ENCODE measurements around the gene GRIFIN. TPM values are rescaled to one million over a fixed set of nuclear protein-coding genes. Genes with fewer than 3 reads are reported as not detected.

GRIFIN gene
- not detected for polyA plus RNA-seq

DNA sequence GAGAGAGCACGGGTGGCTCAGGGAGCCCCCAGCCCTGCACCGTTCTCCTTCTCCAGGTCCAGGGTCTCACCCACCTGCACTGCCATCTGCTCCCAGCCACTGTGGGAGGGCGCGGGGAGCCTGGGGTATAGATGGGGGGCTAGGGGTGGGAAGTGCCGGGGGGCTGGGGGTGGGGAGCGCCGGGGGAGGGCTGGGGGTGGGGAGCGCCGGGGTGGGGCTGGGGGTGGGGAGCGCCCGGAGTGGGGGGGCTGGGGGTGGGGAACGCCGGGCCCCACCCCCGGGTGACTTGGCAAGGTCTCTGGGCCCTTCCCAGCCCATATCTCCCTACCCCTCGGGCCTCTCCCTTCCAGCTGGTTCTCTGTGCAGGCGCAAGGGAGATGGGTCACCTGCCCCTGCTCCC, at the start of gene GRIFIN:
TSS of gene GRIFIN (minus strand) at position 101 of the 400 bp plus-strand sequence. CDS start at position 86, 15 bp downstream.
- Histone ChIP-seq H3K9me3 (ENCODE audit: control insufficient read depth in 2 of 2, insufficient read depth in 1 of 2, low read depth in 1 of 2, low read length in 1 of 2) (no peaks in the 10 kb centered on the region), H3K4me1 (ENCODE audit: control insufficient read depth in 2 of 2, insufficient read depth in 2 of 2, low read length in 1 of 2) (peaks cover 9 to 17% of the 10 kb centered on the region in 2 donors), H3K27me3 (ENCODE audit: control insufficient read depth in 1 of 2, insufficient read depth in 2 of 2, low read length in 2 of 2) (no peaks in the 10 kb centered on the region), H3K27ac (ENCODE audit: low read depth in 2 of 2, low read length in 1 of 2) (no peak within 1 kb of the TSS), H3K36me3 (ENCODE audit: control insufficient read depth in 2 of 2, insufficient read depth in 2 of 2, low read length in 1 of 2) (no peaks in the 10 kb centered on the region), H3K4me3 (ENCODE audit: low read depth in 1 of 2, low read length in 2 of 2) (no peak within 1 kb of the TSS)
- 59 to 76% methylated on average over 7 to 14 of the region's 16 CpGs for WGBS, 2 donors

GRCh38 chr7:2524808-2525657, 48.8 kb upstream of the GRIFIN start:
- Histone ChIP-seq H3K4me1 (ENCODE audit: control insufficient read depth in 2 of 2, insufficient read depth in 2 of 2, low read length in 1 of 2) (peaks cover 13 to 50% of the 10 kb centered on the region in 2 donors), H3K27me3 (ENCODE audit: control insufficient read depth in 1 of 2, insufficient read depth in 2 of 2, low read length in 2 of 2) (no peaks in the 10 kb centered on the region), H3K9me3 (ENCODE audit: control insufficient read depth in 2 of 2, insufficient read depth in 1 of 2, low read depth in 1 of 2, low read length in 1 of 2) (no peaks in the 10 kb centered on the region), H3K36me3 (ENCODE audit: control insufficient read depth in 2 of 2, insufficient read depth in 2 of 2, low read length in 1 of 2) (peaks cover 0 to 13% of the 10 kb centered on the region in 2 donors), H3K27ac (ENCODE audit: low read depth in 2 of 2, low read length in 1 of 2) (peak overlapping the region; percentile 16 to 65), H3K4me3 (ENCODE audit: low read depth in 1 of 2, low read length in 2 of 2) (no peak overlapping the region)
- 52 to 53% methylated on average over 41 to 53 of the region's 53 CpGs for WGBS, 2 donors

DNA sequence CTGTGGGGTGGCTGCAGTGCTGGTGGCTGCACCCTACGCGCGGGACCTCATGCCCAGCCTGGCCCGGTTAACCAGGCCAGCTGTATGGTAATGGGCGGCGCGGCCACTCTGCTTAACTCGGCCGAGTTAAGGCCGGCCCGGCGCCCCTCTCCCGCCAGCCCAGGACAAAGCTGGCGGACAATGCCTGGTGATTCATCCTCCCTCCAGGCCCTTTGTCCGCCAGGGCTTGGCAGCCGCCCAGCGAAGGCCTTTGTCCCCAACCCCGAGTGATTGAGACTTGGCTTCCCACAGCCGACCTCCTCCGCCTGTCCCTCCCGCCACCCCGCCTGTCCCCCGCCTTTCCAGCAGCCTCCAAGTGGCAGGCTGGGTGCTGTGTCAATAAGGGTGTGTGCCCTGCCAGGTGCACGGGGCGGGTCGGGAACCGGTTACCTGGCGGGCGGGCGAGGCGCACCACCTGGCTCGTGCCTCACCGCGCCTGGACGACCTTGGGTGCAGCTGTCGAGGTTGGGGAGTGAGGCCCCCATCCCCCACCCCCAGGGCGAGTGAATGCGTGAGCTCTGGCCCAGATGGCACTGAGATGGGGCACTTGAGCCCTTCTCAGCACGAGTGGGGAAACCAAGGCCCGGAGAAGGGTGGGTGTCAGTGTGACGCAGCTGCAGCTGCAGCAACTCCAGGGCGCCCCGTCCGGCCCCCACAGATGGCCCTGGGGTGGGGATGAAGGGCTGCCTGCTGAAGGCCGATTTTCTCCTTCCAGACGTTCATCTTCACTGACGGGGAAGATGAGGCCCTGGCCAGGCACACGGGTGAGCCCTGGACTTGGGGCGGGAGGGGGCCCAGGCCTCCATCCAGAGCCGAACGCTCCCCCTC, 48.0 kb upstream of the GRIFIN start:
- H3K27ac ChIP-seq (ENCODE audit: low read depth in 2 of 2, low read length in 1 of 2), result peak overlapping the region; percentile 85 to 86
- peaks cover 0 to 13% of the 10 kb centered on the region in 2 donors for H3K36me3 ChIP-seq (ENCODE audit: control insufficient read depth in 2 of 2, insufficient read depth in 2 of 2, low read length in 1 of 2)
- H3K4me3 ChIP-seq (ENCODE audit: low read depth in 1 of 2, low read length in 2 of 2), result peak overlapping the region in 1 of 2 donors; percentile 18
- WGBS, 2 donors, result 31 to 39% methylated on average over 51 of the region's 51 CpGs
- no peaks in the 10 kb centered on the region for H3K27me3 ChIP-seq (ENCODE audit: control insufficient read depth in 1 of 2, insufficient read depth in 2 of 2, low read length in 2 of 2)
- H3K4me1 ChIP-seq (ENCODE audit: control insufficient read depth in 2 of 2, insufficient read depth in 2 of 2, low read length in 1 of 2), result peaks cover 10 to 44% of the 10 kb centered on the region in 2 donors
- H3K9me3 ChIP-seq (ENCODE audit: control insufficient read depth in 2 of 2, insufficient read depth in 1 of 2, low read depth in 1 of 2, low read length in 1 of 2), result no peaks in the 10 kb centered on the region

- H3K36me3 ChIP-seq (ENCODE audit: control insufficient read depth in 2 of 2, insufficient read depth in 2 of 2, low read length in 1 of 2), result peaks cover 0 to 13% of the 10 kb centered on the region in 2 donors
- H3K9me3 ChIP-seq (ENCODE audit: control insufficient read depth in 2 of 2, insufficient read depth in 1 of 2, low read depth in 1 of 2, low read length in 1 of 2), result no peaks in the 10 kb centered on the region
- H3K27me3 ChIP-seq (ENCODE audit: control insufficient read depth in 1 of 2, insufficient read depth in 2 of 2, low read length in 2 of 2), result no peaks in the 10 kb centered on the region
- H3K4me3 ChIP-seq (ENCODE audit: low read depth in 1 of 2, low read length in 2 of 2), result peak overlapping the region in 1 of 2 donors; percentile 18
- H3K4me1 ChIP-seq (ENCODE audit: control insufficient read depth in 2 of 2, insufficient read depth in 2 of 2, low read length in 1 of 2), result peaks cover 8 to 41% of the 10 kb centered on the region in 2 donors
- peak overlapping the region; percentile 85 to 86 for H3K27ac ChIP-seq (ENCODE audit: low read depth in 2 of 2, low read length in 1 of 2)
- WGBS, 2 donors, result 24 to 25% methylated on average over 22 of the region's 22 CpGs
Observed at GRCh38 chr7:2523461-2523936, 47.3 kb upstream of the GRIFIN start.

DNA sequence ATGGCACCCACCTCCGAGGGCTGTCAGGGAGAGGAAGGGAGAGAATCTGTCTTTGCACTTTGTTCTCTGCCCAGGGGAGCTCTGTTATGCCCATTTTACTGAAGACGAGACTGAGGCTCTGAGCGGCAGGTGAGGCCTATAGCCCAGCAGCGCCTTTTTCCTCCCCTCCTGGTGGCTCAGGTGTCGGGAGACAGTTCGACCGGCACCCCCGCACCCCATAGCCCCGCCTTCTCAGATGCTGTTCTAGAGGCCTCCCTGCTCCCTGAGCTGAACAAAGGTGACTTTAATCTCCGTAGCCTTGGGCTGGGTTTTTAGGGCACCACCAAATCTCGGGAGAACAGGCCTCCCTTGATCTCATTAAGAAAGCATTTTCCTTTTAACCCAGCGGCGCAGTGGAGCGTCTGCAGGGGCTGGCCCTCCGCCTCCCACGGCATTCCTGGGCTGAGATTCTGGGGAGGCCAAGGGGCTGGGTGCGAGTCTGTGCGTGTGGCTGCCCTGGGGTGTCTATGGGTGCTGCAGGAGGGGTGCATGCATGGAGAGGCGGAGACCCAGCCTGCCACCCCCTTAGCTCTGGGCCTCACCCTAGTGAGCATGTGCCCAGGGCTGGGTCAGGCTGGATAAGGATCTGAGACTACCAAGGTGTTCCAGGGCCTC, 46.7 kb upstream of the GRIFIN start:
- H3K27me3 ChIP-seq (ENCODE audit: control insufficient read depth in 1 of 2, insufficient read depth in 2 of 2, low read length in 2 of 2), result no peaks in the 10 kb centered on the region
- H3K4me3 ChIP-seq (ENCODE audit: low read depth in 1 of 2, low read length in 2 of 2), result peak overlapping the region in 1 of 2 donors; percentile 31
- peaks cover 8 to 38% of the 10 kb centered on the region in 2 donors for H3K4me1 ChIP-seq (ENCODE audit: control insufficient read depth in 2 of 2, insufficient read depth in 2 of 2, low read length in 1 of 2)
- peak overlapping the region; percentile 26 to 68 for H3K27ac ChIP-seq (ENCODE audit: low read depth in 2 of 2, low read length in 1 of 2)
- no peaks in the 10 kb centered on the region for H3K9me3 ChIP-seq (ENCODE audit: control insufficient read depth in 2 of 2, insufficient read depth in 1 of 2, low read depth in 1 of 2, low read length in 1 of 2)
- WGBS, 2 donors, result 22 to 25% methylated on average over 19 of the region's 19 CpGs
- peaks cover 0 to 13% of the 10 kb centered on the region in 2 donors for H3K36me3 ChIP-seq (ENCODE audit: control insufficient read depth in 2 of 2, insufficient read depth in 2 of 2, low read length in 1 of 2)

- Histone ChIP-seq H3K27ac (ENCODE audit: low read depth in 2 of 2, low read length in 1 of 2) (peak overlapping the region; percentile 26 to 39), H3K4me3 (ENCODE audit: low read depth in 1 of 2, low read length in 2 of 2) (peak overlapping the region; percentile 53 to 69), H3K9me3 (ENCODE audit: control insufficient read depth in 2 of 2, insufficient read depth in 1 of 2, low read depth in 1 of 2, low read length in 1 of 2) (no peaks in the 10 kb centered on the region), H3K36me3 (ENCODE audit: control insufficient read depth in 2 of 2, insufficient read depth in 2 of 2, low read length in 1 of 2) (peaks cover 0 to 8% of the 10 kb centered on the region in 2 donors), H3K4me1 (ENCODE audit: control insufficient read depth in 2 of 2, insufficient read depth in 2 of 2, low read length in 1 of 2) (peaks cover 8 to 32% of the 10 kb centered on the region in 2 donors), H3K27me3 (ENCODE audit: control insufficient read depth in 1 of 2, insufficient read depth in 2 of 2, low read length in 2 of 2) (no peaks in the 10 kb centered on the region)
- 17 to 18% methylated on average over 17 of the region's 17 CpGs for WGBS, 2 donors
Observed at GRCh38 chr7:2521952-2522591, 45.9 kb upstream of the GRIFIN start.

GRCh38 chr7:2521341-2521745, 45.1 kb upstream of the GRIFIN start:
- WGBS, 2 donors, result 8 to 15% methylated on average over 19 to 21 of the region's 21 CpGs
- H3K27me3 ChIP-seq (ENCODE audit: control insufficient read depth in 1 of 2, insufficient read depth in 2 of 2, low read length in 2 of 2), result no peaks in the 10 kb centered on the region
- peaks cover 8 to 31% of the 10 kb centered on the region in 2 donors for H3K4me1 ChIP-seq (ENCODE audit: control insufficient read depth in 2 of 2, insufficient read depth in 2 of 2, low read length in 1 of 2)
- H3K27ac ChIP-seq (ENCODE audit: low read depth in 2 of 2, low read length in 1 of 2), result peak overlapping the region in 1 of 2 donors; percentile 26
- H3K36me3 ChIP-seq (ENCODE audit: control insufficient read depth in 2 of 2, insufficient read depth in 2 of 2, low read length in 1 of 2), result peaks cover 0 to 8% of the 10 kb centered on the region in 2 donors
- H3K9me3 ChIP-seq (ENCODE audit: control insufficient read depth in 2 of 2, insufficient read depth in 1 of 2, low read depth in 1 of 2, low read length in 1 of 2), result no peaks in the 10 kb centered on the region
- H3K4me3 ChIP-seq (ENCODE audit: low read depth in 1 of 2, low read length in 2 of 2), result peak overlapping the region; percentile 53 to 69

DNA sequence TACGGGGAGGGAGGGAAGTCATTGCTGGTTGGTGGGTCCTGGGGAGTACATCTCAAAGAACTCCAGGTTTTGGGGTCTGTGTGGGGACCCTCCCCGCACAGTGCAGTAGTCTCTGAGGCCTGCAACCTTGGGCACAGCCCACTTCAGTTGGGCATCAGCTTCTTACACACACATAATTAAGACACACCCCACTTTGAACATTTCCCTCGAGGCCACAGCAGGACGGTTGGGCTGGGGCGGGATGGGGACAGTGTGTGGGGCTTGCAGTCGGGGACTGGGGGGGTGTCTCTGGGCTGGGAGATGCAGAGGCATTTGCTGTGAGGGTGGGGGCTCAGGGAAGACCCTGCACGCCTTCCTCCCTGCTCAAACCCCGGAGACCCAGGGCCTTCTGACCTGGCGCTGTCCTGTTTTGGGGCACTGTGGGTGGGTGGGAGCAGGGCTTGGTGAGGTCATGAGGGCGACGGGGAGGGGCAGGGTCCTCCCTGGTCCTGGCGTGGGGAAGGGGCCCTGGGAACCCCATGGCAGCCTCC, 44.6 kb upstream of the GRIFIN start:
- Histone ChIP-seq H3K27me3 (ENCODE audit: control insufficient read depth in 1 of 2, insufficient read depth in 2 of 2, low read length in 2 of 2) (no peaks in the 10 kb centered on the region), H3K9me3 (ENCODE audit: control insufficient read depth in 2 of 2, insufficient read depth in 1 of 2, low read depth in 1 of 2, low read length in 1 of 2) (no peaks in the 10 kb centered on the region), H3K36me3 (ENCODE audit: control insufficient read depth in 2 of 2, insufficient read depth in 2 of 2, low read length in 1 of 2) (peaks cover 0 to 7% of the 10 kb centered on the region in 2 donors), H3K4me1 (ENCODE audit: control insufficient read depth in 2 of 2, insufficient read depth in 2 of 2, low read length in 1 of 2) (peaks cover 8 to 31% of the 10 kb centered on the region in 2 donors), H3K27ac (ENCODE audit: low read depth in 2 of 2, low read length in 1 of 2) (peak overlapping the region in 1 of 2 donors; percentile 24), H3K4me3 (ENCODE audit: low read depth in 1 of 2, low read length in 2 of 2) (peak overlapping the region; percentile 53 to 69)
- 14 to 15% methylated on average over 12 of the region's 12 CpGs for WGBS, 2 donors

All from esophagus (tissue), 2 donors.